ENCODE data around the gene CUEDC1. TPM values are rescaled to one million over a fixed set of nuclear protein-coding genes. Genes with fewer than 3 reads are reported as not detected.

Gene CUEDC1
- total RNA-seq, 2 experiments from 2014 or later: 0.14 TPM; not detected in 1

DNA sequence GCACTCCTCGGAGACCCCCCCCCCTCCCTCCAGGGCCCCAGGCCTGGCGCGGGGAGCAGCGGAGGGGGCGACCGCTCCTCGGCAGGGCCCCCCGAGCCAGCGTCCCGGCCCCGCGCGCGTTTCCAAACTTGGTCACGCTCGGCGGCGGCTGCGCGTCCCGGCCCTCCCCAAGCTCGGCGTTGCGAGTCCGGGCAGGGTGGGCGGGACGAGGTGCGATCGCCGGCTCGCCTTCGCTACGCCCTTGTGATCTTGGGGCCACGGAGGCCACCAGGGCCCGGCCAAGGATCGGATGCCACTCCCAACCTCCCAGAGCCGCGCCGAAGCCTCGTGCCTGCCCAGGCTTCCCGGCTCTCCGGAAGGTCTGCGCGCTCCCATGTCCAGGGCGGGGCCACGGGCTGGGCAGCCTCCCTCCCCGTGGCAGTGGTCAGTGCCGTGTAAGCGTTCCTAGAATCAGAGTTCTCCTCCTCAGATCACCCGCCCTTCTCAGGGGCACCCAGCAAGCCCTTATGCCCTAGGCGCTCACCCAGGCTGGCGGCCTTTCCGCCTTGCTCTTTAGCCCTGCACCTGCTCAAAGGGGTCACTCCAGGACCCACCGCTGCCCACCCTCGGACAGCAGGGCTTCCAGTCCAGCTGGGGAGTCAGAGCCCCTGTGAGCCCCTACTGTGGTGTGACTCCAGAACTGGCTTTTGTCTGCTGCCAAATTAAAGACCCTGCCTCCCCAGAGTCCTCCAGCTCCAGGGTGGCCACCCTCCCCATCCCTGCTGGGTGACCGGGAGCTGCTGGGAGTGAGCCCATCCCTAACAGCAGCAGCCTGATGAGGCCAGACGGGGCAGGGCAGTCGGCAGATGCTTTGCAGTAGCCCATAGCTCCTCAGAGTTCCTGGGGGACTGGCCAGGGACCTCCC is 93.2 kb downstream of the CUEDC1 start:
- H3K4me1 Mint-ChIP-seq: peaks cover 9% of the 10 kb centered on the region
- DNase-seq (no peak), ATAC-seq (no peak)
- intact Hi-C loops (cut with DNase I, micrococcal nuclease): no loop called here
- POLR2A ChIA-PET: no interaction called here
- H3K4me3 Mint-ChIP-seq: peak overlapping the region; percentile 60
- H3K9me3 Mint-ChIP-seq (ENCODE audit: low read depth): no peaks in the 10 kb centered on the region
- H3K36me3 Mint-ChIP-seq (ENCODE audit: low read depth): no peaks in the 10 kb centered on the region
- no peak overlapping the region for H3K27ac Mint-ChIP-seq
- peaks cover 13% of the 10 kb centered on the region for H3K27me3 Mint-ChIP-seq
- CTCF ChIA-PET: interaction anchor here (1.0 to 15.7 kb wide), 7 partner anchors 8 to 311 kb away, joined by 4 to 249 read pairs (median 6); partner anchors contain the start of gene SRSF1

DNA sequence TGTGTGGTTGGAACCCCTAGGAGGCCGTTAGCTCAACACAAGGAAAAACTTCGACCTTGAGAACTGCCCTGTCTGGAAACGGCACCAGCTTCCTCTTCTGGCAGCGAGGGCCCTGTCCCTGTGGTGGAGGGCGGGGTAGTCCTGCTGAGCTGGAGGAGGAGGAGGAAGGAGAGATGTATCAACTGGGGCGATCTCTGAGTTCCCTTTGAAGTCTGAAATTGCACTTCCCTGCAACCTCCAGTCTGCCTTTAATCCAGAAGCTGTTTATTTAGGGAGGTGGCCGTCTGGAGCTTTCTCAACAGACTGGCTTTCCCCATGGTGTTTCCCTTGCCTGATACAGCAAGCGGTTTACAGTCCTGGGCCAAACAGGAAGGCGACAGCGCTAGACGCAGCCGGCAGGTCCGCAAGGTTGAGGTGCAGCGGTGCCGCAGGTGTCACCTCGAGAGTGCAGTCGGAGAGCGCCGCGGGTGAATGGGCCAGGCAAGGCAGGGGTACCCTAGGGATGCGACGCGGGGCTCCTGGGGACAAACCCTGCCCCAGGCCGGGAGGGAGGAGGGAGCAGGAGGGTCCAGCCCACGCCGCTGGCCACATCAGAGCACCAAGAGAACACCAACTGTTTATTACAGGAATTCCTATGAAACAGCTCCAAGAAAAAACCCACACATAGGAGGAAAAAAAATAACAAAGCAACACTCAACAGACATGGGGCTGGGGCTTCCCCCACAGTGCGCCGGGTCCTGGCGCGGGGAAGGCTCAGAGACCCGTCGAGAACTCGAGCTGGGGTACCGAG is 94.0 kb downstream of the CUEDC1 start:
- no peak overlapping the region for H3K27ac Mint-ChIP-seq
- peak overlapping the region; percentile 60 for H3K4me3 Mint-ChIP-seq
- CTCF ChIA-PET: interaction anchor here (0.6 to 15.7 kb wide), 14 partner anchors 9 to 317 kb away, joined by 3 to 249 read pairs (median 4); partner anchors contain the start of genes MRPS23 and SRSF1

DNA sequence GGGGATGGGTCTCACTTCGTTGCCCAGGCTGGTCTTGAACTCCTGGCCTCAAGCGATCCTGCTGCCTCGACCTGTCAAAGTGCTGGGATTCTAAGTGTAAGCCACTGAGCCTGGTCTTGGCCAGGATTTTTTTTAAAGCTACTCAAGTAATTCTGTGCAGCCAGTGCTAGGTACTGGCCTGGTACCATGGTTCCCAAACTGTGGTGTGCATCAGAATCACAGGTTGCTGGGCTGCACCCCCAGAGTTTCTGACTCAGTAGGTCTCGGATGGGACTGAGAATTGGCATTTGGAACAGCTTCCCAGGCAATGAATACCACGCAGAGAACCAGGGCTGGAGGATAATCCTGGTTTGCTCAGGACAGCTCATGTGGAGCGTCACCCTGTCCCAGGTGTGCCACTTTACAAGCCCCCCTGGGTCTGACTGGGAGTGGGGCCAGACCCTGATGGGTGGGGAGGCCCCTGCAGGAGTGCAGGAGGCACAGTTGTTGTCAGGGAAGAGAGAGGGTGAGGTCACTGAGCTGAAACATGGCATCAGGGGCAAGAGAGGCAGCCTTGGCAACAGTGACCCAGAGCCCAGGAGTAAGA is 94.7 kb downstream of the CUEDC1 start:
- Mint-ChIP-seq H3K4me3 (peak overlapping the region; percentile 60), H3K36me3 (ENCODE audit: low read depth) (no peaks in the 10 kb centered on the region), H3K27me3 (peaks cover 13% of the 10 kb centered on the region), H3K27ac (no peak overlapping the region), H3K4me1 (peaks cover 9% of the 10 kb centered on the region), H3K9me3 (ENCODE audit: low read depth) (no peaks in the 10 kb centered on the region)
- ATAC-seq: peak; percentile 43
- DNase-seq: no peak
- CTCF ChIA-PET: interaction anchor here (0.6 to 15.7 kb wide), 19 partner anchors 9 to 317 kb away, joined by 3 to 249 read pairs (median 4); partner anchors contain the start of genes MRPS23 and SRSF1
- intact Hi-C loops (cut with DNase I, micrococcal nuclease): no loop called here
- POLR2A ChIA-PET: interaction anchor here (0.6 to 1.0 kb wide), 4 partner anchors 16 to 147 kb away, joined by 3 to 5 read pairs (median 4); partner anchors contain the start of gene SRSF1

More for the DNA sequence above, 94.0 kb downstream of the CUEDC1 start:
- H3K27me3 Mint-ChIP-seq: peaks cover 13% of the 10 kb centered on the region
- POLR2A ChIA-PET: interaction anchor here (0.6 to 1.0 kb wide), 2 partner anchors 142 to 146 kb away, joined by 4 read pairs; partner anchors contain the start of gene SRSF1
- no peaks in the 10 kb centered on the region for H3K9me3 Mint-ChIP-seq (ENCODE audit: low read depth)
- H3K4me1 Mint-ChIP-seq: peaks cover 9% of the 10 kb centered on the region
- peak; percentile 55 for DNase-seq
- intact Hi-C loops (cut with DNase I, micrococcal nuclease): no loop called here
- peak; percentile 73 for ATAC-seq
- H3K36me3 Mint-ChIP-seq (ENCODE audit: low read depth): no peaks in the 10 kb centered on the region

DNA sequence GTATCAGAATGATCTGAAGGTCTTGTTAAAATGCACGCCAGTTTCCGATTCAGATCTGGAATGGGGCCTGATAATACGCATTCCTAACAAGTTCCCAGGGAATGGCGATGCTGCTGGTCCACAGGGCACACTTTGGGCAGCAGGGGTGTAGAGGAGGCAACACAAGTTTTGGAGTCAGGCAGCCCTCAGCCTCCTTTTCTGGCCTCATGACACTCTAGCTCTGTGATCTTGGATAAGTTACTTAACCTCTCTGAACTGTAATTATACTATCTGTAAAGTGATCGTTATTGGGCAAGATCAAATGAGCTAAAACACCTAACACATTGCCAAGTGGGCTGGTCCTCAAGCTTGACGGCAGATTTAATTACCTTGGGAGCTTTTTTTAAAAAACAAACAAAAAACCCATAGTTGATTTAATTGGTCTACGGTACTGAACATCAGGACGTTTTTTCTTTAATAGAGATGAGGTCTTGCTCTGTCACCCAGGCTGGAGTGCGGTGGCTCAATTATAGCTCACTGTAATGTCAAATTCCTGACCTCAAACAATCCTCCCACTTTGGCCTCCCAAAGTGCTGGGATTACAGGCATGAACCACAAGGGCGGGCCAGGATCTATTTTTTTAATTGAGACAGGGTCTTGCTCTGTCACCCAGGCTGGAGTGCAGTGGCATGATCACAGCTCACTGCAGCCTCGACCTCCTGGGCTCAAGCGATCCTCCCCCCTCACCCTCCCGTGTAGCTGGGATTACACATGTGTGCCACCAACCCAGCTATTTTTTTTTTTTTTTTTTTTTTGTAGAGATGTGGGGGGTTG is 95.4 kb downstream of the CUEDC1 start:
- Mint-ChIP-seq H3K36me3 (ENCODE audit: low read depth) (no peaks in the 10 kb centered on the region), H3K4me3 (no peak overlapping the region), H3K4me1 (peaks cover 9% of the 10 kb centered on the region), H3K27ac (no peak overlapping the region), H3K9me3 (ENCODE audit: low read depth) (no peaks in the 10 kb centered on the region), H3K27me3 (peaks cover 13% of the 10 kb centered on the region)
- ChIA-PET POLR2A (interaction anchor here (0.6 to 0.9 kb wide), 2 partner anchors 15 to 126 kb away, joined by 3 to 5 read pairs; no protein-coding TSS in a partner anchor), CTCF (interaction anchor here (0.6 to 15.7 kb wide), 23 partner anchors 8 to 1795 kb away, joined by 3 to 249 read pairs (median 4); partner anchors contain the start of genes CUEDC1, MRPS23 and SRSF1)
- intact Hi-C loops (cut with DNase I, micrococcal nuclease): loop anchor here in 1 of 2 experiments (2.0 to 10.0 kb wide), 2 partner anchors 313 to 475 kb away; no protein-coding TSS in a partner anchor
- ATAC-seq (no peak), DNase-seq (no peak)

DNA sequence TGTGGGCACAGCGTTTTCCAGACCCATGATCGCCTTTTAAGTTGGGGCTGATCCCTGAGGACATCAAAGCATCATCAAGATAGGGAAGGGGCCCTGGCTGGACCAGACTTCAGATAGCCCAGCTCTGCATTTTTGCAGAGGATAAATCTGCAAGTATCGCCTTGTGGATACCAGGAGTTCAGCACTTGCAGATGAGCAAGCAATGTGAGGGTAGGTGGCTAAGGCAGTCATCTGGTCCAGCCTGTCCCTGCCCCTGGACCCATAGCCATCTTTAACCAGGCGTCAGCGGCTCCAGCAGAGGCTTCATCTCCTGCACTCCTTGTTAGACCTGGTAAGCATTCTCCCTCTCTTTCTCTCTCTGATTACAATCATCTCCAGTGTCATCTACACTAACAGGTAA is 96.4 kb downstream of the CUEDC1 start:
- H3K4me3 Mint-ChIP-seq: no peak overlapping the region
- intact Hi-C loops (cut with DNase I, micrococcal nuclease): loop anchor here (1.0 to 10.0 kb wide), 4 partner anchors 136 to 476 kb away; no protein-coding TSS in a partner anchor
- CTCF ChIA-PET: interaction anchor here (0.8 to 15.7 kb wide), 13 partner anchors 9 to 254 kb away, joined by 3 to 249 read pairs (median 5); partner anchors contain the start of genes MRPS23, SRSF1 and VEZF1

DNA sequence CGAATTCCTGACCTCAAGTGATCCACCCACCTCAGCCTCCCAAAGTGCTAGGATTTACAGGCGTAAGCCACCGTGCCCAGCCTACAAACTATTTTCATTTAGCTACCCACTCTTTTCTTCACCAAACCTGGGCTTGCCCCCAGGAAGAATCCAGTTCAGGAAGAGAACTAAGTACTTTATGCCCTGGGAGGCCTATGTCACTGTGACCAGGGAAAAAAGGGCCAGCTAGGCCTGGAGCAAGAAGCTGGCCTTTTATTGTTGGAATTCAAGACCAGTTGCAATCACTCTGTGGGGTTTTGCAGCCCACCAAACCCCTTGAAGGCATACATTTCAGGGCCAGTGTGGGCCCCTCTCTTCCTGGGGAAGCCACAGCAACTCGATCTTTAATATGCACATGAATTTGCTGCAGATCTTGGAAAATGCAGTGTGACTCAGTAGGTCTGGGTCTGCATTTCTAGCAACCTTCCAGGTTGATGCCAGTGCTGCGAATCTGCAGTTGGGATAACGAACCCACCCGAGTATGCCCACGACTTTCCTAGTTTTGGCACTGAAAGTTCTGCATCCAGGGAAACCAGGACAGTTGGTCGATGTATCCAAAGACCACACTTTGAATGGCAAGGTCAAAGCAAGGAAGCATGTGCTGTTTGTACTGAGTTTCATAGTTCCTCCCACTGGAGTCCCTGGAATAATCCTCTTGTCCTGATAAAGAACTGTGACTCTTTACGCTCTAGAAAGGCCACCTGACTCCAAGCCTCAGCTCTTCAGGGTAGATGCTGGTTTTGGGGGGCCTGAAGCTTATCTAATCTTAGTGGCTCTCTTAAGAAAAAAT is 98.2 kb downstream of the CUEDC1 start:
- H3K27ac Mint-ChIP-seq: no peak overlapping the region
- peaks cover 9% of the 10 kb centered on the region for H3K4me1 Mint-ChIP-seq

More for the DNA sequence above, 96.4 kb downstream of the CUEDC1 start:
- Mint-ChIP-seq H3K27ac (no peak overlapping the region), H3K27me3 (peaks cover 13% of the 10 kb centered on the region), H3K9me3 (ENCODE audit: low read depth) (no peaks in the 10 kb centered on the region), H3K36me3 (ENCODE audit: low read depth) (no peaks in the 10 kb centered on the region), H3K4me1 (peaks cover 9% of the 10 kb centered on the region)
- ATAC-seq (no peak), DNase-seq (no peak)
- POLR2A ChIA-PET: interaction anchor here (0.6 kb wide), 1 partner anchor 141 kb away, joined by 3 read pairs; no protein-coding TSS in a partner anchor

DNA sequence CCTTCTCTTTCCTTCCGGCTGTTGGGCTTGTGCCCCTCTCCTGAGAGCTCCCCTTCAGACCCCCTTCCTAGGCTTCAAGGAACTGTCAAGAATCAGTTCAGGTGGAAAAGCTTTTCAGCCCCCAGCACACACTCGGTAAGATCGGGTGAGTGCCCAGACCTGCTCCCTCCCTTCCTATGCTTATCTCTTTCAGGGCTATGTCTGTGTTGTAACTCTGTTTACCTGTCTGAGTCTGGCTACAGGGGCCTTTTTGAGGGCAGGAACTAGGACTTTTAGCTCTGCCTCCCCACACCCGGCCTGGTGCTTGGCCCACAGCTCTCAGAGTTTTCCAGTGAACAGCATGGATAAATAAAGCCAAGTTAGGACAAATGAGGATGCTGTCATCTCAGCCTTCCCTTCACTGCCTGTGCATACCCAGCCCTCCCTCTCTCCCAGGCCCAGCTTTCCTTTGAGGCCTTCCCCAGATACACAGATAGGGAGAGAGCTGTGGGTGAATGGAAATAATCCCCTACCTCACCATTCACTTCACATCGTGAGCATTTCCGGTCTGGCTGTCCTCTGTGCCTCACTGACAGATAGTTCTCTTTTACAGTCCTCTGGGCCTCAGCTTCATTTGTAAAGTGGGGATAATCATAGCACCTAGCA is 99.7 kb downstream of the CUEDC1 start:
- no peaks in the 10 kb centered on the region for H3K9me3 Mint-ChIP-seq (ENCODE audit: low read depth)
- no peak for ATAC-seq
- H3K4me1 Mint-ChIP-seq: peaks cover 13% of the 10 kb centered on the region
- H3K4me3 Mint-ChIP-seq: no peak overlapping the region
- H3K27ac Mint-ChIP-seq: no peak overlapping the region
- peaks cover 2% of the 10 kb centered on the region for H3K27me3 Mint-ChIP-seq
- ChIA-PET CTCF (interaction anchor here (0.6 to 15.7 kb wide), 7 partner anchors 14 to 341 kb away, joined by 3 to 249 read pairs (median 9); partner anchors contain the start of gene SRSF1), POLR2A (interaction anchor here (0.7 to 1.0 kb wide), 2 partner anchors 147 to 346 kb away, joined by 3 to 5 read pairs; no protein-coding TSS in a partner anchor)
- no peak for DNase-seq
- no peaks in the 10 kb centered on the region for H3K36me3 Mint-ChIP-seq (ENCODE audit: low read depth)
- intact Hi-C loops (cut with DNase I, micrococcal nuclease): loop anchor here in 1 of 2 experiments (10.0 kb wide), 1 partner anchor 479 kb away; no protein-coding TSS in a partner anchor

More for the DNA sequence above, 98.2 kb downstream of the CUEDC1 start:
- Mint-ChIP-seq H3K27me3 (peaks cover 8% of the 10 kb centered on the region), H3K36me3 (ENCODE audit: low read depth) (no peaks in the 10 kb centered on the region), H3K4me3 (no peak overlapping the region), H3K9me3 (ENCODE audit: low read depth) (no peaks in the 10 kb centered on the region)
- ChIA-PET CTCF (interaction anchor here (0.6 to 15.7 kb wide), 11 partner anchors 12 to 538 kb away, joined by 3 to 249 read pairs (median 4); partner anchors contain the start of gene SRSF1), POLR2A (interaction anchor here (0.7 kb wide), 1 partner anchor 24 kb away, joined by 3 read pairs; no protein-coding TSS in a partner anchor)
- ATAC-seq (no peak), DNase-seq (no peak)
- intact Hi-C loops (cut with DNase I, micrococcal nuclease): loop anchor here in 1 of 2 experiments (10.0 kb wide), 1 partner anchor 478 kb away; no protein-coding TSS in a partner anchor

DNA sequence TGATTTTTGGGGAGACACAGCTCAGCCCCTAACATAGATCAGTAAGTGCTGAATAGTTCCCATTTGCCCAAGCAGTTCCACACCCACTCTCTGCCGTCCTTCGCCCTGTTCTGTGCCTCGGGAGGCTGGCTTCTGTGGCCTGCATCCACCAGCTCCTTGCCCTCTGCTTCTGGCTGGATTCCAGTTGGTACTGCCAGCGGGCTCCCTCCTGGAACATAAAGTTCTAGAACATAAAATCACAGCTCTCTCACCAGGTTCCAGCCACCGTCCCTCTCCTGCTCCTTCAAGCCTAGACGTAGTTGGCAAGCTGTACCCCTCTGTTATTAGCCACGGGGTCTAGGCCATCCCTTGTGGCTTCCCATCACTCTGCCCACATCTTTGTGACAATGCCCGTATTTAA is 101.5 kb downstream of the CUEDC1 start:
- CTCF ChIA-PET: interaction anchor here (0.8 to 15.7 kb wide), 4 partner anchors 20 to 318 kb away, joined by 4 to 249 read pairs (median 6); partner anchors contain the start of gene SRSF1
- POLR2A ChIA-PET: no interaction called here
- intact Hi-C loops (cut with DNase I, micrococcal nuclease): loop anchor here in 1 of 2 experiments (5.0 to 10.0 kb wide), 2 partner anchors 481 to 1021 kb away; partner anchors contain the start of genes C17orf67 and DGKE

More for the DNA sequence above, 101.5 kb downstream of the CUEDC1 start:
- DNase-seq: no peak
- Mint-ChIP-seq H3K4me1 (peaks cover 18% of the 10 kb centered on the region), H3K9me3 (ENCODE audit: low read depth) (no peaks in the 10 kb centered on the region), H3K36me3 (ENCODE audit: low read depth) (peaks cover 8% of the 10 kb centered on the region), H3K27ac (no peak overlapping the region), H3K27me3 (no peaks in the 10 kb centered on the region), H3K4me3 (no peak overlapping the region)
- ATAC-seq: no peak
